Esophagus muscularis mucosa (tissue), 2 donors: Measurements from ENCODE around the gene A3GALT2.

Experiments used
- POLR2A ChIP-seq: fragments of 450-650 bp; IDR thresholded peaks from one replicate; pipeline ENCODE4 v1.6.1; 2017; ENCODE audit warnings: antibody characterized with exemption, moderate library complexity, mild to moderate bottlenecking, low read depth
- POLR2AphosphoS5 ChIP-seq, 2 donors: sonication (generic); formaldehyde crosslinking; IDR thresholded peaks; one replicate each; pipeline ENCODE4 v1.6.1; 2017; ENCODE audit warnings: antibody characterized with exemption in 2 of 2

DNA sequence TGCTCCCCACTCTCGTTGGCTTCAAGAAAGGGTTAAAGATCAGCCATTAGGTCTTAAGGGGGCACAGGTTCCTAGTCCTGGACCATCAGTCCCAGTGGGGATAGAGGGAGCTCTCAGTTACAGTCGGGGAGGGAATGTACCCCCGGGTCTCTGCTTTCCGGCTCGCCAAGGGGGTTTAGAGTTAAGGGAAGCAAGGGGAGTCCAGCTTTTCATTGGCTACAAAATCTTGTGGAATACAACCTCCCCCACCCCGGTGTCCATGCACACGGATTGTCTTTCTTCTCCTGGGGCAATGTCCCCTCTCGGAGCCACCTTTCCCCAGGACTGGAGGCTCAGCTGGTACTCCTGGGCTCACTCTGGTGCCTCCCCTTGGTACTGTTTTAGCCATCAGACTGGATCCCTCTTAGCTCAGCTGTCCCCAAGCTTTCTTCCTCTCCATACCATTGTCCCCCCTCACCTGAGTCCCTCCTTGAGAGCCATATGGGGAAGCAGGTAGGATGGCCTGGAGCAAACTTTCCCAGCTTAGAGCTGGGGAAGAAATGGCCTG, at the start of gene A3GALT2:
- no peak for TF ChIP-seq POLR2A
- no peak for TF ChIP-seq POLR2AphosphoS5 (IDR thresholded peaks at IDR 0.05)
